GM21528 (cell line): Measurements from ENCODE around the gene ILRUN.
"Not testable (repeated sequence)": the region's sequence is repeated elsewhere in the genome, so short reads cannot be mapped to it uniquely, and the experiment has no call there.

Source experiments
- ATAC-seq: cut with Tn5 transposase; IDR thresholded peaks from one replicate; pipeline ENCODE4 v1.9.1; 2021; ENCODE audit warnings: mild to moderate bottlenecking, moderate library complexity; ENCODE audit not compliant: unreplicated experiment, low FRiP score

Gene ILRUN

DNA sequence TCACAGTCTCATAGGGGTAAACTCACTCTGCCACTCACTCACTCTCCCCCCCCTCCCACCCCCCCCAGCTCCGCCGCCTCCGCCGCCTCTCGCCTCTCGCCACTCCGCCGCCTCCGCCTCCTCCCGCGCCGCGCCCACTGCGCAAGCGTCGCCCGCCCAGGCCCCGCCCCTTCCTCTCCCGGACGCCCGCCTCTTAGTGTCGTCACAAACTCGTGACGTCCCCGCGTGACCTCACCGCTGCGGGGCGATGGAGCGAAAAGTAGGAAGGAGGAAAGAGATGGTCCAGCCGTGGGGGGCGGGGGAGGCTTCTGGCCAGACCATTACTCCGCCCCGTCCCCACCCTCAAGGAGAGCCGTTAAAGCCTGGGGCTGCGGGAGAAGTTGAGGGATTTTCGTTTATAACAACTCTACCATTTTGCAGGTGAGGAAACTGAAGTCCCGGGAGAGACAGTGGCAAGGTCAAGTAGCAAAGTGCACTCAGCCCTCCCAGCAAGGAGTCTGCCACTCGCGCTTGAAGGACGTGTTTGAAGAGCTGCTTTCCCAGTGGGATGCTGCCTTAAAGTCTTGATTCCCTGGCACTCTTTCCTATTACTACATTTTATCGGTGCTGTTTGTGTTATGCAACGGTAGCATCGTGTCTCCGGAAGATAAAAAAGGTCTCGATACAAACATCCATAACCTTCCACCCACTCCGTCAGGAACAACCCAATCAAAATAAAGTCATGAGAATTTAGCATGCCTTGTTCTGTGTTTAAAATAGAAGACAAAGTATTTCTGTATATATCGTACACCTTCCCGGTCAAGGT lies at the start of gene ILRUN:
TSS of gene ILRUN (minus strand) at position 29 of the 805 bp plus-strand sequence. CDS start 164 bp downstream, outside the sequence.
- peak; percentile 76 for ATAC-seq

DNA sequence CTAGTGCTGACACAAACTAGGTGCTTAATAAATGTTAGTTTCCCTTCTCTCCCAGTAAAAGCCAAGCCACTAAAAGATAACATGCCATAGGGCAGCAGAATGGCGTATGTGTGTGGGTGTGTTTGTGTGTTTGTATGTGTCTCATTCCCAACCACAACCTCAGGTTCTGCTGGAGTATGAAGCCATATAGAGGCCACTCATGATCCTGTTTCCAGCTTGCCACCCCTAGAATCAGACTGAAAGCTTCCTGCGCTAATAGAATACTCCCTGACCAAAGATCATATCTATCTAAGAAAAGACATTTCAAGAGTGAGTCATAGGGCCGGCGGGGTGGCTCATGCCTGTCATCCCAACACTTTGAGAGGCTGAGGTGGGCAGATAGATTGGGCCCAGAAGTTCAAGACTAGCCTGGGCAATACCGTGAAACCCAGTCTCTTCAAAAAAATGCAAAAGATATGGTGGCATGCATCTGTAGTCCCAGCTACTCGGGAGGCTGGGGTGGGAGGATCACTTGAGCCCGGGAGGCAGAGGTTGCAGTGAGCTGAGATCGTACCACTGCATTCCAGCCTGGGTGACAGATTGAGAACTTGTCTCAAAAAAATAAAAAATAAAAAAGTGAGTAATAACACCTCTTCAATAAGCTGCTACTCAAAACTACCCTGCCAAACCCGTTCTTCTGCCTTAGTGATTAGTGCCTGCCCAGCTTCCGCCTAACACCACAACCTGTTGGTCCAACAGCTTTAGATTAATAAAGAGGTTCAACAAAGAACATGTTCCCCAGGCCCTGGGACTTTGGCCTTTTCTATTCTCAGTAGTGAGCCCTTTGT lies 48.9 kb upstream of the ILRUN start:
- ATAC-seq: no peak

DNA sequence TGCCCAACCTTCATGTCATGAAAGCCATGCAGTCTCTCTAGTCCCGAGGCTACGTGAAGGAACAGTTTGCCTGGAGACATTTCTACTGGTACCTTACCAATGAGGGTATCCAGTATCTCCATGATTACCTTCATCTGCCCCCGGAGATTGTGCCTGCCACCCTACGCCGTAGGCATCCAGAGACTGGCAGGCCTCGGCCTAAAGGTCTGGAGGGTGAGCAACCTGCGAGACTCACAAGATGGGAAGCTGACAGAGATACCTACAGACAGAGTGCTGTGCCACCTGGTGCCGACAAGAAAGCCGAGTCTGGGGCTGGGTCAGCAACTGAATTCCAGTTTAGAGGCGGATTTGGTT lies 47.7 kb upstream of the ILRUN start:
- not testable (repeated sequence) for ATAC-seq

DNA sequence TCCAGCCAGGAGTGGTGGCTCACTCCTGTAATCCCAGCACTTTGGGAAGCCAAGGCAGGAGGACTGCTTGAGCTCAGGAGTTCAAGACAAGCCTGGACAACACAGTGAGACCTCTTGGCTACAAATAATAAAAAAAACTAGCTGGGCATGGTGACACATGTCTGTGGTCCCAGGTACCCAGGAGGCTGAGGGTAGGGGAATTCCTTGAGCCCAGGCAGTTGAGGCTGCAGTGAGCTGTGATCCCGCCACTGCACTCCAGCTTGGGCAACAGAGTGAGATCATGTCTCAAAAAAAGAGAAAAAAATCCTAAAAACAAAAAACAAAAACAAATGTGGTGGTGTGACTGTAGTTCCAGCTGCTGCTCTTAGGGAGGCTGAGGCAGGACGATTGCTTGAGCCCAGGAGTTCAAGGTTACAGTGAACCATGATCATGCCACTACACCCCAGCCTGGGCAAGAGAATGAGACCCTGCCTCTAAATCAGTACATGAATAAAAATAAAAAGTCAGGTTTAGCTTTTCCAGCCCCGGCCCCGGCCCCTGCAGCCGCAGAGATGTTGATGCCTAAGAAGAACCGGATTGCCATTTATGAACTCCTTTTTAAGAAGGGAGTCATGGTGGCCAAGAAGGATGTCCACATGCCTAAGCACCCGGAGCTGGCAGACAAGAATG lies 47.2 kb upstream of the ILRUN start:
- no peak for ATAC-seq

DNA sequence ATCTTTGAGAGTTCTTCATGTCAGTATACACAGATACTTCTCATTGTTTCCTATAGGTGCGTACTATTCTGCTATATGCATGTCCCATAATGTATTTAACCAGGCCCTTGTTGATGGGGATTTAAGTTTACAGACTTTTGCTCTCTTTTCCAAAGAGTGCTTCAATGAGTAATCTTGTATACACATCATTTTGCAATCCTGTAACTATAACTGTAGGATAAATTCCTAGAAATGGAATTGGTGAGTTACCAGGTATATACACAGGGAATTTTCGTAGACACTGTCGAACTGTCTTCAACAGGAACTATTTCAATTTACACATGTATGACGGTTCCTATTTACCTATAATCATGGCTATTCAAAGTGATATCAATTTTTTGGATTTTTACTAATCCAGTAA lies 45.5 kb upstream of the ILRUN start:
- ATAC-seq: no peak

DNA sequence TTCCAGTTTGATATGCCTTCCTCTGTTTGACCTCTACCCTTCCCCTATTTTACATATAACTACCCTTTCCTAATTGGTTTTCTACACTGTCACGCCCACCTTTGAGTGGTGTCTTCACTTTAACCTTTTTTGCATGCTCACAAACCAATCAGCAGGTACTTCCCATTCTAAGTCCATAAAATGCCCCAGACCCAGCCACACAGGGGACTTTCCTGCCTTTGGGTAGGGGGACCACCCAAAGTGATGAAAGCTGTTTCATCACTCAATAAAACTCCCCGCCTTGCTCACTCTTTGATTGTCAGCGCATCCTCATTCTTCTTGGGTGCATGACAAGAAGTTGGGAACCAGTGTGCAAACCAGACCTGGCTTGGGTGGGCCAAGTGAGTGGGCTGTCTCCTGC lies 40.3 kb upstream of the ILRUN start:
- no peak for ATAC-seq

DNA sequence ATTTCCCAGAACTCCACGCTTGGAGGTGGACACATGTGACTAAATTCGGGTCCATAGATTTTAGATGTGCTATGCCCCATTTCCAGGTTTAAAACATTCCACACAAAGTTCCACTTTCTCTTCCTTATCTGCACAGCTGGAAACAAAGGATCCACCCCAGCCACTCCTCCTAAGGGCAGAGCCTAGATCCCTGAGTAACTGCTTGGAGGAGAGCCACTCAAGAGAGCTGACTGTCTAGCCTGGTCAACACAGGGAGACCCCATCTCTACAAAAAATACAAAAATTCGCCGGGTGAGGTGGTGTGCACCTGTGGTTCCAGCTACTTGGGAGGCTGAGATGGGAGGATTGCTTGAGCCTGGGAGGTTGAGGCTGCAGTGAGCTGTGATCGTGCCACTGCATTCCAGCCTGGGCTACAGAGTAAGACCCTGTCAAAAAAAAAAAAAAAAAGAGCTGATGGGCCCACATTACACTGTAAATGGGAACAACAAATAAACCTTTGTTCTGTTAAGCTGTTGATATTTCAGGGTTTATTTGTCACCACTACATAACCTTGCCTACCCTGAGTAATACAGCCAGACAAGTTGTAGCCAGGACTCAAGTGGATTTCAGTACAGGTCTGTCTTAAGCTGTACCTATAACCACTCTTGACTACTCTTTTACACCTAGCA lies 35.0 kb upstream of the ILRUN start:
- no peak for ATAC-seq

DNA sequence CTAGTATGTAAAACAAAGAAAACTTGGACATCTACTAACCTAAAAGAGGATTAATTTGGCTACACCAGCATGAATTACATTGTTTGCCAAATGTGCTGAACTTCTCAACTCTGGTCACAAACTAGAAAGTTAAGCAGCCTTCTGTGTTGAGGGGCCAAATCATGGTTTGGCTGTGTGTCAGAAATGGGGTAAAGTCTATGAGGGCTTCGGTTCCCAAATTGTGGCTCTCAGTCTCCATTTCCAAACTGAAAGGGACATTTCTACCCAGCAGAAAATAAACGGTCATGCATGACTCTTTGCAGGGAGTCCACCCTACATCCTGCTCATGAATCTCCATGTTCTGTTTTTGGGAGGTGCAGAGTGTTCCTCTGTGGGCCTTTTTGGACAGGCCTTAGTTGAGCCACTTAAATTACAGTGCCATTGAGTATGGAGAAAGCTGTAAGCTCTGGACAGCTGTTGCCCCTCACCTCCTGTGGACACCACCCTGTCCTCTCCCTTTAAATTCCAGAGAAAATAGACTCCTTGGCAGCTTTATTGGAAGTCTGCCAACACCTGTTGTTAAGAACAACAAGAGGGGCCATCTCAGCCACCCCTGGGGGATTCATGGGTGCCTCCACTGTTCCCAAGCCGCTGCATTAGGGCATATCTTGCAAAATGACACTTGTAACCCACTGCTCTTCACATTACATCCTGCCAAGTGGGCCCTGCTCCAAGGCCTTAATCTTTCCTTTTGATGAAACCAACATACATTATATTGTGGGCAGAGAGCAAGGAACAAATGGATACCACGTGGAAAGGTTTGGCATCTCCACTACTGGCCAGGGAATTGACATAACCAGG lies 33.3 kb upstream of the ILRUN start:
- ATAC-seq: no peak

DNA sequence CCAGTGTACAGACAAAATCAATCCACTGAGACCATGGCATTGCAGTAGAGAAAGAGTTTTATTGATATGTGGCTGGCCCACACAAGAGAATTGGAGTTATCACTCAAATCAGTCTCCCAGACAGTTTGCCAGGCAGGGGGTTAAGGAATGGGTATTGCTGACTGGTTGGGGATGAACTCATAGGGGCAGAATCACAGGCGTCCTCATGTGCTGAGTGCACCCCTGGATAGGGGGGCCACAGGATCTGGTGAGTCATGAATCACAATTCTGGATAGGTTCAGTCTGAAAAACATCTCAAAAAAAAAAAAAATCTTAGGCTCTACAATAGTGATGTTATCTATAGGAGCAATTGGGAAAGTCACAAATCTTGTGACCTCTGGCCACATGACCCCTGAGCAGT lies 29.5 kb upstream of the ILRUN start:
- ATAC-seq: no peak

DNA sequence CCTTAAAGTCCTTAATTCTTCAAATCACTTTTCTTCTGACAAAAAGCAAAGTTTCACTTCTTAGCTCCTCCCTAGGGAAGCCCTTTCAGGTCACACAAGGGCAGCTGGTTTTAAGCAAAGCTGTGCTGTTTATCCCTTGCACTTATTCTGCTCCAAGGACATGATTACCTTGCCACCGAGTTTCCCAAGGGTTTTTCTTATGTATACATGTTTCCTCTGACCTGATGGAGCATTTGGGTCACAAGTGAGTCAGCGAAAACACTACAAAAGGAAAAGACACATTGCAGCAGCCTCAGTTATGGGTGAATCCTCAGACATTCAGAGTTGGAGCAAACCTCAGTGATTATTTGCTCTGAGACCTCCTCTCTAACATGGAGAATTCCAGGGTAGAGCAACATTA lies 26.6 kb upstream of the ILRUN start:
- ATAC-seq: no peak

DNA sequence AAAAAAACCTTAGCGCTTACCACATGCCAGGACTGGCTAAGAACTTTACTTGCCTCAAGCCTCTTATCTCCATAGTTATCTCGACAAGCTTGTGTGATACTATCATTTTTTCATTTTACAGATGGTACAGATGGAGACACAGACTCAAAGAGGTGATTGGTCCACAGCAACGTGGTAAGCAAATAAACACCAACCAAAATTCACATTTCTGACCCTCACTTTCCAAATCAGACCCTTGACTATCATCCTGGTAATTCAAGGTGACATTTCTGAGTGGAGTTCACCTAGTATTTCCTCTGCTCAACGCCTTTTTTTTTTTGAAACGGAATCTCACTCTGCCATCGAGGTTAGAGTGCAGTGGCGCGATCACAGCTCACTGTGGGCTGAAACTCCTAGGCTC lies 25.9 kb upstream of the ILRUN start:
- ATAC-seq: no peak

DNA sequence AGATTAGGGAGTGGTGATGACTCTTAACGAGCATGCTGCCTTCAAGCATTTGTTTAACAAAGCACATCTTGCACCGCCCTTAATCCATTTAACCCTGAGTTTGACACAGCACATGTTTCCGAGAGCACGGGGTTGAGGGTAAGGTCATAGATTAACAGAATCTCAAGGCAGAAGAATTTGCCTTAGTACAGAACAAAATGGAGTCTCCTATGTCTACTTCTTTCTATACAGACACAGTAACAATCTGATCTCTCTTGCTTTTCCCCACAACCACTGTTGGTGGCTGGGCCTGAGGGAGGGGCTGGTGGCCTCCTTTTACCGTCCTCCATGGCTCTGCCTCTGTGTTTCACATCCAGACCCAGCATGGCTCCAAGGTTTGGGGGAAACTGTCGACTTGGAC lies 23.6 kb upstream of the ILRUN start:
- ATAC-seq: not testable (repeated sequence)

DNA sequence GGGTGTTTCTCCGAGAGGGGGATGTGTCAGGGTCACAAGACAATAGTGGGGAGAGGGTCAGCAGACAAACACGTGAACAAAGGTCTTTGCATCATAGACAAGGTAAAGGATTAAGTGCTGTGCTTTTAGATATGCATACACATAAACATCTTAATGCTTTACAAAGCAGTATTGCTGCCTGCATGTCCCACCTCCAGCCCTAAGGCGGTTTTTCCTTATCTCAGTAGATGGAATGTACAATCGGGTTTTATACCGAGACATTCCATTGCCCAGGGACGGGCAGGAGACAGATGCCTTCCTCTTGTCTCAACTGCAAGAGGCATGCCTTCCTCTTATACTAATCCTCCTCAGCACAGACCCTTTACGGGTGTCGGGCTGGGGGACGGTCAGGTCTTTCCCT lies 23.1 kb upstream of the ILRUN start:
- ATAC-seq: not testable (repeated sequence)

DNA sequence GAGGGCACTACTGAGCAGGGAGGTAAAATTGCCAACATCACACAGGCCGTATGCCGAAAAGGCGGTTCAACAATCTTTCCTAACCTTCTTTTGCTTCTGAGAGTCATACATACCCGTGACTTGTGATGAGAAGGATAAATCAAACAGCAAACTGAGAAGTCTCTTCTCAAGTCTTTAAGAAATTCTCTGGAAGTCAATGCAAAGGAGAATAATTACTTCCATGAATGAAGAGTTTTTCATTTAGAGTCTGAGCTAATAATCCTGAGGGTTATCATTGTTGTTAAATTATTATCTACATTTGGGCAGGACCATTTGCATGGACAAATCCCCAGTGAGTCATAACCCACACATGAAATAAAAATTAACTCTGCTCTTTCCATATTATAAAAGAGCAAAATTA lies 22.4 kb upstream of the ILRUN start:
- no peak for ATAC-seq

DNA sequence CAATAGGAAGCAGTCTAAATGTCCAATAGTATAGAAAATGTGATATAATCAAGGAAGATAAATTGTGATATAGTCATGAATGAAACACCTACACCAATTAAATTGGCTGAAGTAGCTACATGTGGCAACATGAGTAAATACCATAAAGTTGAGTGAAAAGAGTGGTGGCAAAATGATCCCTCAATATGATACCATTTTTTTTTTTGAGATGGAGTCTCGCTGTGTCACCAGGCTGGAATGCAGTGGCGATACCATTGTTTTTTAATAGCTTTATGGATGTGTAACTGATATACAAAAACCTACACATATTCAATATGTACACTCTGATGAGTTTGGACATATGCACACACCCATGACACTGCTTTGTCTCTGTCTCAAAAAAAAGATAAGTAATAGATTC lies 20.9 kb upstream of the ILRUN start:
- no peak for ATAC-seq

DNA sequence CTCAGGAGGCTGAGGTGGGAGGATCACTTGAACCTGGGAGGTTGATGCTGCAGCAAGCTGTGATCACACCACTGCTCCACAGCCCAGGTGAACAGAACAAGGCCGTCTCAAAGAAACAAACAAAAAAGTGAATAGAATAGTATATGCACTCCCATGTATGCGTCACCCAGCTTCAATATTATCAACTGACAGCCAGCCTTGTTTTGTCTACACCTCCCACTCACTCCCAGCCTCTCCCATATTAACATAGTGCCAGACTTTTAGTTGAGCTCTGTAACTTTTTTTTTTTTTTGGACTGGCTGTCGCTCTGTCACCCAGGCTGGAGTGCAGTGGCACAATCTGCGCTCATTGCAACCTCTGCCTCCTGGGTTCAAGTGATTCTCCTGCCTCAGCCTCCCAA lies 18.1 kb upstream of the ILRUN start:
- ATAC-seq: no peak

DNA sequence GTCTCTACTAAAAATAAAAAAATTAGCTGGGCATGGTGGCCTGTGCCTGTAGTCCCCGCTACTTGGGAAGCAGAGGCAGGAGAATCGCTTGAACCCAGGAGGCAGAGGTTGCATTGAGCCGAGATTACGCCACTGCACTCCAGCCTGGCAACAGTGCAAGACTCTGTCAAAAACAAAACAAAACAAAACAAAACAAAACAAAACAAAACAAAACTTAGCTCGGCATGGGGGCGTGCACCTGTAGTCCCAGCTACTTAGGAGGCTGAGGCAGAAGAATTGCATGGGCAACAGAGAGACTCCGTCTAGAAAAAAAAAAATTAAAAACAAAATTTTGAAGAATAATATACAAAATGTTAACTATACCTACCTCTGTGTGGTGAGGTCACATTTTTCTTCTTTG lies 16.3 kb upstream of the ILRUN start:
- not testable (repeated sequence) for ATAC-seq

DNA sequence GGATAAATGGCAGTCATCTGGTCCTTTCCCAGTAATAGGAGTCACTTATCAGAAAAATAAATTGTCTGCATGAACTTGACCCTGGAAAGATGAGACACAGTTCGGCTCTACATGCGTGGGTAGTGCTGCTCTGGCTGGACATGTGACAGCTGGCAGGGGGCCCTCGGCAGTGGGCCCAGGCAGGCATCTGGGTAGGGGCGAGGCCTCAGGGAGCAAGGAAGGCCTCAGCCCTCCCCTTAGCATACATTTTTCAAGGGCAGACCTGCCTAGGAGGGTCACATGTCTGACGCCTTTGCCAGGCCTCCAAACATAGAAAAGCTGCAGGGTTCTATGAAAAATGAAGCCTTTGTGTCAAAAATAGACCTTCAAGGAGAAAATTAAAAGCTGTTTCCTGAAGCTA lies 12.8 kb upstream of the ILRUN start:
- ATAC-seq: no peak

DNA sequence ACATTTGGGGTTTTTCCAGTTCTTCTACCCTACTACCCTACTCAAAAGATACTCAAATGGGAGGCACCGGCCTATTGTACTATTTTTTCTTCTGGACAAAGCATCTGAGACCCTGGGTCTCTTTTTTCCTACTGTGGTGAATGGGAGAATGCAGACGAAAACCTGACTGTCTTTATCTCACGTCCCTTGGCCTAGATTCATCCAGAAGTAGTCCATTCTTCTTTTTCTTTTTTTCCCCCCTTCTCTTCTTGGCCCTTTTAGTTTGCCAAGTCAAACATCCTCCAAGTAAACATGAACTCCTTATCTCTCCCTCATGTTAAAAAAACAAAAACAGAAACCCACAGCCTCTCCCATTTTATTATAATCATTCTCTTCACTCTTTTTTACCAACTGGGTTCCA lies 8.7 kb upstream of the ILRUN start:
- no peak for ATAC-seq

DNA sequence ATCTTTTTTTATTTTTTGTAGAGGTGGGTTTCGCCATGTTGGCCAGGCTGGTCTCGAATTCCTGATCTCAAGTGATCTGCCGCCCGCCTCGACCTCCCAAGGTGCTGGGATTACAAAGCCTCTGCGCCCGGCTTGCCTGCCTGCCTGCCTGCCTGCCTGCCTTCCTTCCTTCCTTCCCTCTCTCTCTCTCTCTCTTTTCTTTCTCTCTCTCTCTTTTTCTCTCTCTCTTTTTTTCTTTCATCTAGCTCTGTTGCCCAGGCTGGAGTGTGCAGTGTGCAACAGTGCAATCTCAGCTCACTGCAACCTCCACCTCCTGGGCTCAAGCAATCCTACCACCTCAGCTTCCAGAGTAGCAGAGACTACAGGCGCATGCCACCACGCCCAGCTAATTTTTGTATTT lies 4.6 kb upstream of the ILRUN start:
- ATAC-seq: no peak
